Measurements from ENCODE around the gene SLC41A3.

Gene SLC41A3

GRCh38 chr3:126111126-126111551 is 27.2 kb upstream of the SLC41A3 start:
- no peak for TF ChIP-seq CTCF (conservative IDR thresholded peaks at IDR 0.05; ENCODE audit: control insufficient read depth, insufficient read depth, low read depth, low read length)
- no peak for DNase-seq (ENCODE audit: low read depth)
- H3K4me3 ChIP-seq (ENCODE audit: control insufficient read depth, low read depth, low read length), result no peak overlapping the region

- no peak for TF ChIP-seq CTCF (conservative IDR thresholded peaks at IDR 0.05; ENCODE audit: control insufficient read depth, insufficient read depth, low read depth, low read length)
- no peak for DNase-seq (ENCODE audit: low read depth)
- no peak overlapping the region for H3K4me3 ChIP-seq (ENCODE audit: control insufficient read depth, low read depth, low read length)
Measured at GRCh38 chr3:126110431-126111125, 26.7 kb upstream of the SLC41A3 start.

- TF ChIP-seq CTCF (conservative IDR thresholded peaks at IDR 0.05; ENCODE audit: control insufficient read depth, insufficient read depth, low read depth, low read length), result no peak
Measured at GRCh38 chr3:126109880-126110235, 25.9 kb upstream of the SLC41A3 start.

GRCh38 chr3:126109146-126109879 is 25.4 kb upstream of the SLC41A3 start:
- no peak for TF ChIP-seq CTCF (conservative IDR thresholded peaks at IDR 0.05; ENCODE audit: control insufficient read depth, insufficient read depth, low read depth, low read length)
- no peak for DNase-seq (ENCODE audit: low read depth)
- H3K4me3 ChIP-seq (ENCODE audit: control insufficient read depth, low read depth, low read length), result no peak overlapping the region

More at GRCh38 chr3:126109880-126110235, 25.9 kb upstream of the SLC41A3 start:
- no peak overlapping the region for H3K4me3 ChIP-seq (ENCODE audit: control insufficient read depth, low read depth, low read length)
- no peak for DNase-seq (ENCODE audit: low read depth)

- no peak for DNase-seq (ENCODE audit: low read depth)
- no peak overlapping the region for H3K4me3 ChIP-seq (ENCODE audit: control insufficient read depth, low read depth, low read length)
- TF ChIP-seq CTCF (conservative IDR thresholded peaks at IDR 0.05; ENCODE audit: control insufficient read depth, insufficient read depth, low read depth, low read length), result no peak
Measured at GRCh38 chr3:126108676-126109050, 24.7 kb upstream of the SLC41A3 start.

GRCh38 chr3:126107957-126108675 is 24.2 kb upstream of the SLC41A3 start:
- no peak for TF ChIP-seq CTCF (conservative IDR thresholded peaks at IDR 0.05; ENCODE audit: control insufficient read depth, insufficient read depth, low read depth, low read length)

More at GRCh38 chr3:126107957-126108675, 24.2 kb upstream of the SLC41A3 start:
- H3K4me3 ChIP-seq (ENCODE audit: control insufficient read depth, low read depth, low read length), result no peak overlapping the region
- DNase-seq (ENCODE audit: low read depth), result peak; percentile 11

All from fibroblast of mammary gland (primary cell).